HG02943 (cell line): ENCODE measurements around the gene ARFRP1.

Source experiments
- ATAC-seq: cut with Tn5 transposase; IDR thresholded peaks from one replicate; pipeline ENCODE4 v1.9.1; 2021; ENCODE audit warnings: mild to moderate bottlenecking, low read depth, moderate library complexity; ENCODE audit not compliant: unreplicated experiment

ARFRP1 gene

GRCh38 chr20:63693083-63693732, 14.6 kb downstream of the ARFRP1 start:
- no peak for ATAC-seq

- ATAC-seq: no peak
These were observed 15.2 kb downstream of the ARFRP1 start for GRCh38 chr20:63692436-63693082.

- no peak for ATAC-seq
These were observed 15.9 kb downstream of the ARFRP1 start for GRCh38 chr20:63691711-63692435.

GRCh38 chr20:63690898-63691710, 16.7 kb downstream of the ARFRP1 start:
- no peak for ATAC-seq

- ATAC-seq: no peak
These were observed 17.5 kb downstream of the ARFRP1 start for GRCh38 chr20:63690003-63690897.

GRCh38 chr20:63689046-63690002, 18.5 kb downstream of the ARFRP1 start:
- no peak for ATAC-seq

GRCh38 chr20:63688228-63689045, 19.3 kb downstream of the ARFRP1 start:
- no peak for ATAC-seq

GRCh38 chr20:63687419-63688178, 20.2 kb downstream of the ARFRP1 start:
- ATAC-seq: no peak

GRCh38 chr20:63686492-63687321, 21.1 kb downstream of the ARFRP1 start:
- ATAC-seq: no peak

GRCh38 chr20:63686094-63686491, 21.7 kb downstream of the ARFRP1 start:
- ATAC-seq: no peak

- ATAC-seq: no peak
These were observed 22.3 kb downstream of the ARFRP1 start for GRCh38 chr20:63685269-63686026.

- no peak for ATAC-seq
These were observed 25.2 kb downstream of the ARFRP1 start for GRCh38 chr20:63682384-63683139.

- no peak for ATAC-seq
These were observed 26.1 kb downstream of the ARFRP1 start for GRCh38 chr20:63681609-63682142.

- no peak for ATAC-seq
These were observed 26.7 kb downstream of the ARFRP1 start for GRCh38 chr20:63680857-63681608.
